HepG2 (cell line): Measurements from ENCODE around the gene MCC. TPM values are rescaled to one million over a fixed set of nuclear protein-coding genes. Genes with fewer than 3 reads are reported as not detected.

ENCODE experiments used
- ATAC-seq: fragments of 200-7000 bp; cut with Tn5 transposase; 3 replicates; pipeline ENCODE4 v1.9.1; 2020; ENCODE audit warnings: mild to moderate bottlenecking, moderate library complexity
- BruUV-seq: library from RNA; stranded (reverse); fragments of 400-500 nt; replicated peaks from 2 replicates; lab custom pipeline; 2021; lab: Mats Ljungman, UMichigan
- CTCF ChIA-PET: fragments of 300-600 bp; formaldehyde crosslinking; extraction: SDS; loops from one replicate; lab custom pipeline; 2021; ENCODE audit warnings: low total read pairs, inconsistent platforms, low intra/inter-chr PET ratio; lab: Yijun Ruan, JAX
- POLR2A ChIA-PET: fragments of 350-600 bp; sonication (Branson Sonifier 250); formaldehyde crosslinking; loops from one replicate; lab custom pipeline; 2020; ENCODE audit warnings: antibody characterized with exemption, inconsistent platforms; lab: Yijun Ruan, JAX
- DNase-seq: peaks from one replicate; pipeline ENCODE4 v3.0.0-alpha.2; 2015; ENCODE audit warnings: low spot score
- FAIRE-seq: peaks from 3 replicates; lab custom pipeline; 2011; peaks lifted over from hg19 to GRCh38; lab: Jason Lieb, UNC
- H2AFZ ChIP-seq: one replicate; pipeline ENCODE4 v1.6.1; 2011; ENCODE audit warnings: low read length, inconsistent platforms
- H3K27ac ChIP-seq: fragments of 300-600 bp; 3 replicates; pipeline ENCODE4 v1.8.0; 2011; ENCODE audit warnings: mixed run types, mild to moderate bottlenecking, mixed read lengths, low read length, inconsistent platforms; ENCODE audit not compliant: insufficient read depth; ENCODE audit errors: extremely low read length
- H3K27me3 ChIP-seq, 2 experiments: fragments of 200-600 bp in 1 of 2; 2 replicates in 1 of 2; 3 replicates in 1 of 2; pipeline versions ENCODE4 v1.6.0 to v1.8.0; 2011; ENCODE audit warnings: low read length in 2 of 2, mild to moderate bottlenecking in 2 of 2, moderate library complexity in 2 of 2, inconsistent platforms in 1 of 2; ENCODE audit not compliant: insufficient read depth in 2 of 2, control insufficient read depth in 1 of 2
- H3K36me3 ChIP-seq, 2 experiments: fragments of 200-600 bp in 1 of 2; replicated peaks in 1 of 2; 2 replicates in 1 of 2; 3 replicates in 1 of 2; pipeline versions ENCODE4 v1.5.1 to v1.8.0; 2011; ENCODE audit warnings: low read length in 2 of 2, inconsistent platforms in 1 of 2; ENCODE audit not compliant: insufficient read depth in 2 of 2, control insufficient read depth in 1 of 2
- H3K4me1 ChIP-seq: 2 replicates; pipeline ENCODE4 v1.5.1; 2012; ENCODE audit warnings: low read length, inconsistent platforms; ENCODE audit not compliant: insufficient read depth
- H3K4me2 ChIP-seq: 2 replicates; pipeline ENCODE4 v1.6.0; 2011; ENCODE audit warnings: low read depth, low read length, inconsistent platforms
- H3K4me3 ChIP-seq, 3 experiments: fragments of 200-600 bp in 1 of 3; sonication (generic), shearing (Covaris generic) in 1 of 3; replicated peaks in 1 of 3; 2 replicates each; pipeline ENCODE4 v1.5.1; 2011 to 2016; ENCODE audit warnings: low read length in 3 of 3, inconsistent platforms in 2 of 3, low read depth in 2 of 3, mild to moderate bottlenecking in 2 of 3, control low read depth in 1 of 3, mixed read lengths in 1 of 3; ENCODE audit not compliant: insufficient read depth in 1 of 3
- H3K79me2 ChIP-seq: one replicate; pipeline ENCODE4 v1.6.1; 2011; ENCODE audit warnings: low read length, inconsistent platforms; ENCODE audit not compliant: insufficient read depth
- H3K9ac ChIP-seq: 2 replicates; pipeline ENCODE4 v1.6.0; 2011; ENCODE audit warnings: mild to moderate bottlenecking, low read depth, low read length, inconsistent platforms; ENCODE audit not compliant: insufficient read depth
- H3K9me3 ChIP-seq: 2 replicates; pipeline ENCODE4 v1.5.1; 2012; ENCODE audit warnings: mild to moderate bottlenecking, low read length
- H4K20me1 ChIP-seq: 2 replicates; pipeline ENCODE4 v1.6.0; 2011; ENCODE audit warnings: inconsistent platforms, mild to moderate bottlenecking, low read length, moderate library complexity; ENCODE audit not compliant: insufficient read depth
- ASH2L ChIP-seq: fragments of 300-600, 200-600 bp; sonication (generic); IDR thresholded peaks from 2 replicates; pipeline ENCODE4 v1.7.0; 2017; ENCODE audit warnings: low read depth, mild to moderate bottlenecking, moderate library complexity, mixed read lengths, low read length; ENCODE audit not compliant: insufficient read length
- BRD4 ChIP-seq: sonication (generic); formaldehyde crosslinking; IDR thresholded peaks from 2 replicates; pipeline ENCODE4 v1.4.0; 2020; ENCODE audit warnings: missing genetic modification reagents
- DDIT3 ChIP-seq: sonication (generic); formaldehyde crosslinking; IDR thresholded peaks from 2 replicates; pipeline ENCODE4 v1.4.0; 2020; ENCODE audit warnings: mild to moderate bottlenecking, missing genetic modification reagents
- HNRNPLL ChIP-seq: fragments of 200-400 bp; formaldehyde crosslinking; IDR thresholded peaks from 2 replicates; pipeline ENCODE4 v1.6.1; 2017; ENCODE audit warnings: mild to moderate bottlenecking, low read depth, low read length; ENCODE audit not compliant: poor library complexity, severe bottlenecking
- KDM5A ChIP-seq: fragments of 200-600 bp; sonication (generic); IDR thresholded peaks from 2 replicates; pipeline ENCODE4 v1.7.0; 2018; ENCODE audit warnings: antibody characterized with exemption, mild to moderate bottlenecking, low read length, borderline replicate concordance
- KMT2B ChIP-seq: IDR thresholded peaks from 2 replicates; pipeline ENCODE4 v1.6.1; 2016; ENCODE audit warnings: missing genetic modification reagents, missing compliant biosample characterization
- NBN ChIP-seq: fragments of 450-650 bp; conservative IDR thresholded peaks from 2 replicates; pipeline ENCODE4 v1.6.1; 2017
- NFE2L2 ChIP-seq: fragments of 150-350 bp; IDR thresholded peaks from 2 replicates; pipeline ENCODE4 v1.6.1; 2014; ENCODE audit warnings: low read length
- NFKB2 ChIP-seq: sonication (generic); formaldehyde crosslinking; IDR thresholded peaks from 2 replicates; pipeline ENCODE4 v1.4.0; 2020; ENCODE audit warnings: missing genetic modification reagents, borderline replicate concordance
- SPEN ChIP-seq: sonication (generic); formaldehyde crosslinking; IDR thresholded peaks from 2 replicates; pipeline ENCODE4 v1.5.1; 2020; ENCODE audit warnings: low read depth, mild to moderate bottlenecking, missing genetic modification reagents
- SUZ12 ChIP-seq: fragments of 150-350 bp; IDR thresholded peaks from 2 replicates; pipeline ENCODE4 v1.6.1; 2014; ENCODE audit warnings: low read depth, low read length
- ZHX2 ChIP-seq, 2 experiments: sonication (generic) in 1 of 2; formaldehyde crosslinking in 1 of 2; IDR thresholded peaks; 2 replicates each; pipeline versions ENCODE4 v1.6.1 to v1.9.0; 2014 to 2022; ENCODE audit warnings: antibody characterized with exemption in 1 of 2, borderline replicate concordance in 1 of 2, inconsistent platforms in 1 of 2, low read depth in 1 of 2, missing genetic modification reagents in 1 of 2
- ZNF234 ChIP-seq: sonication (generic); formaldehyde crosslinking; conservative IDR thresholded peaks from 2 replicates; pipeline ENCODE4 v1.5.1; 2020; ENCODE audit warnings: mild to moderate bottlenecking, missing genetic modification reagents
- WGBS: methylation state at CpG from one replicate; pipeline ENCODE4 v1.1.6; 2017; ENCODE audit warnings: low lambda C conversion rate; 5-methylcytosine and 5-hydroxymethylcytosine counted together
- in situ Hi-C: cut with HindIII; loops from 2 replicates; pipeline ENCODE4 v1.10.0; 2017; ENCODE audit warnings: low pct_unique_long_range_greater_than_20kb; ENCODE audit not compliant: extremely low pct_ligation_motif_present
- intact Hi-C: fragments of 100-400 bp; cut with micrococcal nuclease; formaldehyde crosslinking; loops from one replicate; pipeline ENCODE4 v1.10.0; 2022; ENCODE audit not compliant: unreplicated experiment
- polyA plus RNA-seq, 8 experiments: library from polyadenylated mRNA; depleted of rRNA in 3 of 8; stranded (reverse) in 7 of 8; unstranded in 1 of 8; fragments of >200 nt; fragmentation: Illumina TruSeq in 4 of 8; extraction: Trizol in 4 of 8; gene quantifications; 2 replicates each; pipeline versions ENCODE4 v1.2.1 to v1.2.3, GENCODE V29; 2011 to 2016; ENCODE audit warnings: low read depth in 4 of 8, missing spikeins in 1 of 8, mixed read lengths in 1 of 8; ENCODE audit not compliant: insufficient read depth in 1 of 8
- total RNA-seq, 5 experiments: library from RNA; depleted of rRNA; stranded (reverse); fragments of >200 nt; fragmentation: Illumina TruSeq; extraction: Trizol; gene quantifications; 2 replicates each; pipeline ENCODE4 v1.2.3, GENCODE V29; 2016; ENCODE audit warnings: low read depth in 1 of 5

Gene MCC
- total and polyA plus RNA-seq, 2 of the 13 experiments (the other 11 are each of a cell fraction or from before 2014, with no cell fraction given): 0.55 to 2.4 TPM

GRCh38 chr5:113240951-113241726 lies 247.1 kb downstream of the MCC start:
- no peak for ATAC-seq
- BruUV-seq: no TSS peak
- TF ChIP-seq KMT2B (no peak), SUZ12 (no peak), HNRNPLL (no peak), ZNF234 (no peak), NFKB2 (CRISPR knock-in tag) (no peak), ZHX2 (IDR thresholded peaks at IDR 0.05; ENCODE audit: low read depth) (no peak), ZHX2 (CRISPR knock-in tag; IDR thresholded peaks at IDR 0.05; ENCODE audit: borderline replicate concordance) (no peak), NBN (no peak), SPEN (CRISPR knock-in tag) (no peak), ASH2L (no peak), KDM5A (no peak), BRD4 (CRISPR knock-in tag) (no peak), DDIT3 (CRISPR knock-in tag) (no peak), NFE2L2 (no peak)
- TF ChIP-seq, all 625 proteins: peak for 0
- POLR2A ChIA-PET: no interaction called here
- no peaks in the 10 kb centered on the region for H3K79me2 ChIP-seq
- H3K27ac ChIP-seq: no peak overlapping the region
- DNase-seq (no peak), FAIRE-seq (no peak)
- WGBS: 48% methylated on average over 3 of the region's 3 CpGs
- no peaks in the 10 kb centered on the region for H3K9me3 ChIP-seq
- no peaks in the 10 kb centered on the region for H4K20me1 ChIP-seq
- peaks cover 0 to 5% of the 10 kb centered on the region in 2 experiments; a peak in 3 of 5 replicates for H3K27me3 ChIP-seq
- CTCF ChIA-PET: no interaction called here
- H3K4me3 ChIP-seq: no peak overlapping the region
- intact Hi-C loops (no loop called here), in situ Hi-C loops (no loop called here)
- no peak overlapping the region for H2AFZ ChIP-seq
- no peaks in the 10 kb centered on the region for H3K4me1 ChIP-seq
- no peaks in the 10 kb centered on the region for H3K36me3 ChIP-seq
- no peak overlapping the region for H3K9ac ChIP-seq
- no peak overlapping the region for H3K4me2 ChIP-seq
